Stimulated activated CD4-positive, alpha-beta T cell treated with anti-CD3 and anti-CD28 coated beads, Interleukin-2, amount 100 ng/mL, for 24 hours (primary cell): ENCODE measurements around the gene EMC8.

ENCODE experiments used
- DNase-seq, 2 donors: peaks; one replicate each; pipeline ENCODE4 v3.0.0-alpha.2; 2020

Gene EMC8

DNA sequence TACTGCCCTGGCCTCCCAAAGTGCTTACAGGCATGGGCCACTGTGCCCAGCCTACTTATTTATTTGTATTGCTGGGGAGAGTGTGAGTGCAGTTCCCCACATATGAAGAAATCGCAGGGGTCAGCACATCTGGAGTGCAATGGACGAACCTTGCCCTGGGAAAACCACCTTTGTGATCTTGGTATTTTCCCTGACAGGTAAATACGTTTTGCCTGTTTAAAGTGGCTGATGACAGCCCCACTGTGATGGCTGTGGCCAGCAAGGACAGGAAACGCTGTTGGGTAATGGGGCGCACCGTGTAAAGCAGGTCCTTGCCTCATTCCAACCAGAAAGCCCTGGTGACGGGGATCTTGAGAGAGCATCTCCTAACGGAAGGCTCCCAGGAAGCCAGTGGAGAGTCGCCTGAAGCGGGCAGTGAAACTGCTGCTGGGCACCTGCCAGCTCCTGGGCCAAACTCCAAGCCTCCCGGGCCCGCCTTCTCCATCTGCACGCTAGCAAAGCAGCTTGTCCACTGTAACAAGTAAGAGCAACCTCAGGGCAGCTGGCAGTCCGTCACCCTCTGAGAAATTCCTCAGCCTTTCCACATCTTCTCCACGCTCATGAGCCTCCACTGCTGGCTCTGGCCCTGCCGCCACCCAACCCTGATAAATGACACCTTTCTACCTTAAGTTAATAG is 17.5 kb downstream of the EMC8 start:
- DNase-seq = no peak

DNA sequence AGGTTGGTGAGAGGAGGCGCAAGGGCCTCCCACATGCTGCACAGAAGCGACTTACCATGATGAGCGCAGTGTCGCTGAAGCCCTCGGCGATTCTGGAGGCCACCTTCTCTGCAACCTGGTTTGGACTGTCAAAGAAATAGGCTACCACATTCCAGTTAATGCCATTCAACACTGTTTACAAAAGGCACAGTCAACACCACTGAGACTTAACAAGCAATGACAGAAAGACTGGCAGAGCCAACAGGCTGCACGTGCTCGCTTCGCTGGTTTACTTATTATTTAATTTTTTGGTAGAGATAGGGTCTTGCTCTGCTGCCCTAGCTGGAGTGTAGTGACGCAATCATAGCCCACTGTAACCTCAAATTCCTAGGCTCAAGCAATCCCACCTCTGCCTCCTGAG is 18.2 kb downstream of the EMC8 start:
- DNase-seq = no peak

DNA sequence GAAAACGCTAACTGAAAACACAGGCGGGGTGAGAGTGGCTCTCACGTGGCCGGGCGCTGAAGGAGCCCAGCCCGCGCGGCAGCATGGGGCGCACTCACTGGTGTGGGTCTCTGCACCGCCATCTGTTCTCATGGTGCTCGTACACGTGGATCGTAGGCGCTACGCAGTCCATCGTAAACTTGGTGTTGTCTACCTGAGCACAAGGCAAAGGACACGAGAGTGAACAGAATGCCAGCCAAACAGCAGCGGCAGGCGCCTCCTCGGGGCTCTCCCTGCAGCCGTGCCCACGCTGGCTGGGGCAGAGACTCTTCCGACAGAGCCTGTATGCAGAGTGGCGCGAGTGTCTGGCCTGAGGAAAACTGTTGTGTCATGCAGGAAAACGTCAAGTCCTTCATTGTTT is 19.1 kb downstream of the EMC8 start:
- DNase-seq = no peak

DNA sequence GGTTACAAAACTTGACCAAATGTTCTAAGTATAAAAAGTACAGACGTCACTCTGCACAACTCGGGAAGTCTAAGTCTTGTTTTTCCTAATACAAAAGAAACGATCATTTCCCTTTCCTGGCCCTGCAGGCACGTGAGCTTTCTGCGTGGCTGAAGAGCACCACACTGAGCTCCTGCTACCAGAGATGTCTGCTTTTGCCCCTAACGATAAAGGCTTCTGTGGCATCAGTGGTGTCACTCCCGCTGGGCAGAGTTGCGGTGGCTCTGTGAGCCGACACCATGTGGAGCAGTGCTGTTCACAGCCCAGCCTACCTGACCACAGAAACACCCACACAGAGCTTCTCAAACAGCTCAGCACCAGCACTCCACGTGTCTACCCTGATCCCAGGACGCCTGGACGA is 20.5 kb downstream of the EMC8 start:
- DNase-seq = peak in 1 of 2 donors; percentile 19

DNA sequence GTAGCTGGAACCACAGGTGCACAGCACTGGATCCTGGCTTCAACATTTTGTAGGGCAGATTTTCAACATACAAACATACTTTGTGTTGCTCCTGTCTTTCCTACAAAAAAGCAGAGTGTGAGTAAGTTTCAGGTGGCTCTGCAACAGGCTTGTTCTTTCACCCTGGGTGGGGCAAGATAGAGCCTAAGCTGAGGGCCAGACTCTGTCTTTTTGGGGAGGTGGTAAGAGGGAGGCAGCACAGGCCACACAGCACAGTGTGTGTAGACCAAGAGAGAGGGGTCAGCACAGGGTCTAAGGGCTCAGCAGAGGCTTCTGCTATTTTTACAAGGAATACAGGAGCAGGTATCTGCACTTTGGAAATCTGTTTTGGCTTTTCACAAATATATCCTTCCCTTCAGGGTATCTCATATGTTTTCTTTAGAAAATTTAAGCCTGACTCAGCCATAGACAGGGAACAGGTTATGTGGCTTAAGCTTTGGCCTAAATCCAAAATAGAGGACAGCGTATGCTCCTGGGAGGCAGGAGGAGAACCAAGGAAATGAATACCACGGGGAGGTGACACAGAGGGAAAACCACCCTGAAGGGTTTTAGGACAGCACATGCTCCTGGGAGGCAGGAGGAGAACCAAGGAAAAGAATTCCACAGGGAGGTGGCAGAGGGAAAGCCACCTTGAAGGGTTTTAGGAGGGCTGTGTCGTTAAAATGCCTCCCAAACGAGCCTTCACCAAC is 21.6 kb downstream of the EMC8 start:
- DNase-seq = no peak

DNA sequence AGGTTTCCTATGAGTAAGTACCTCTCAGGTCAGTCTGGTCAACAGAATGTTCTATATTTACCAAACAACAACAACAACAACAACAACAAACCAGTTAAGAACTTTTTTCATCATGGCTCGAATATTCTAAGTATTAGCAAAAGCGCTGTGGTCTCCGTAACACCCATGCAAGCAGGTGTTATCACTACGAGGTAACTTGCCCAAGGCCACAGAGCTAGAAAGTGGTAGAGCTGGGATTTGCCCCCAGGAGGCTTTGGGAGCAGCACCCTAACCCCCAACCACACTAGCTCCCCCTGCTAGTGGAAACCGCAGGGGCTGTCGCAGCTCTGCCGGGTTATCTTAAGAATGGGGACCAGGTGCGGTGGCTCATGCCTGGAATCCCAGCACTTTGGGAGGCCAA is 24.5 kb downstream of the EMC8 start:
- no peak for DNase-seq

DNA sequence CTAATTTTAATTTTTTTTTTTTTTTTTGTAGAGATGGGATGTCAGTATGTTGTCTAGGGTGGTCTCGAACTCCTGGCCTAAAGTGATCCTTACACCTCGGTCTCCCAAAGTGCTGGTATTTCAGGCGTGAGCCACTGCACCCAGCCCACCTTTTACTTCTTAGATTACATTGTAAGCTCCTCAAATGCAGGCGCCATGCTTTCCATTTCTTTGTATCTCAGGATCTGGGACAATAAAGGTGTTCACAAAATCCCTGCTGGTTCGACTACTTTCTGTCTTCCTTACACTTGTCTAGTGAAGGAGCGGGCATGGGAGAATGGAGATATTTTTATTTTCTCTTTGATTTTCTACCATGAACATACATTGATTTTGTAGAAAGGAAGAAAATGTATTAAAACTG is 25.2 kb downstream of the EMC8 start:
- no peak for DNase-seq

DNA sequence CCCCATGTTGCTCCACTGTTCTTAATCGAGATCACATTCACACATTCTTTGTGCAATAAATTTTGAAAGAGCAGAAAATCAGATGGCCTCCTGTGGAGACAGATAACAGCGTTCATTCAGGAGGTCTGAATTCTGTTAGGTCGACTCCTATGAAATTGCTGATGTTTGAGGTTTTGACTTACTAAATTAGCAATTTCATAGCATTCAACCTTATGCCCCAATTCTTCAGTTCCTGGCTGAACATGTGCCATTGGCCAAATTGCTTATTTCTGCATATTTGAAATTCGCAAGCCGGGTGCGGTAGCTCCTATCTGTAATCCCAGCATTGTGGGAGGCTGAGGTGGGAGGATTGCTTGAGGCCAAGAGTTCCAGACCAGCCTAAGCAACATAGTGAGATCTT is 26.3 kb downstream of the EMC8 start:
- no peak for DNase-seq

DNA sequence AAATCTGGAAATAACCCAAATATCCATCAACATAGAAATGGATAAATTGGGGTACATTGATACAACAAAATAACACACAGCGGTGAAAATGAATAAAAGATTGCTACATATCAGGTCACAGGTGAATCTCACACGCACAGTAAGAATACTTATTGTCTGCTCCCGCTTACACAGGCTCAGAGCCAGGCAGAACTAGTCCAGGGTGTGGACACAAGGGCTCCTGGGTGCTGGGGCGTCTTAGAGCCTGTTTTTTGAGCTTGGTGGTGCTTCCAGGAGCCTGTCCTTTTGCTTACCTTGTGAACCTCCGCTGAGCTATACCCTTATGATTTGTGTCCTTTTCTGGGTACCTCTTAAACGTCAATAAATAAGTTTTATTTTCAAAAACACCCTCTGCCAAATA is 28.6 kb downstream of the EMC8 start:
- no peak for DNase-seq

DNA sequence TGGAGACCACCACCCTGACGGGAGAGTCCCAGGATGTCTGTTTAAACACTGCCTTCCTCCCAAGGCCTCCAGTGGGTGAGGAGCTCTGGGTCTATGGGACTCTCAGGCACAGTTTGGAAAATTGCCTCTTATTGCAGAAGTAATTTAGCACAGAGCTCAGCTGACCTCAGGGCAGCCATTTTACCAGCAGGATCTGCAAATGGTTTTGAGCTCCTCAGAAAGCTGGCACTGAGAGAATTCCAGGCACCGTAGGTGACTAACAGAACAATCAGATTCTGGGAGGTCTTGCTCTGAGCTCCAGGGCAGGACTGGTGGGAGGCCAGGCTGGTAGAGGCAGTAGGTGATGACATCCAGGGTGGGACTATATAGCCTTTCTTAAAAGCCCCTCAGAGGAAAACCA is 31.1 kb downstream of the EMC8 start:
- no peak for DNase-seq

DNA sequence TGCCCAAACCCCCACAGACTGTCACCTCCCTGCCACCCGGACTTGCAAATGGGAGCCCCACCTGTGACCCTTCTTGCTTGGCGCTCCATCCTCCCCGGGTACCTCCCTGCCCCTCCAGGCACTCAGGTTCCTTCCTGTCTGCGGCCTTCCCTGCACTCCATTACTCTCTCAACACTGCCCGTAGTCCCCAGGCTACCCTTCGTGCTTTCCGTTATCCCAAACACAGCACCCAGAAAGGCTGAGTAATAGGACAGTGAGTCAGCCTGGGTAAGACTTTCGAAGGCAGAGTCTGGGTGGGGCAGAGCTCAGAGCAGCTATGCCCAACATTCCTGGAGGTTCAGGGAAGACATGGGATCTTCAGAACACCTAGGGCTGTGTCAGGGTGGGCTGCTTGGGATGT is 31.8 kb downstream of the EMC8 start:
- no peak for DNase-seq

DNA sequence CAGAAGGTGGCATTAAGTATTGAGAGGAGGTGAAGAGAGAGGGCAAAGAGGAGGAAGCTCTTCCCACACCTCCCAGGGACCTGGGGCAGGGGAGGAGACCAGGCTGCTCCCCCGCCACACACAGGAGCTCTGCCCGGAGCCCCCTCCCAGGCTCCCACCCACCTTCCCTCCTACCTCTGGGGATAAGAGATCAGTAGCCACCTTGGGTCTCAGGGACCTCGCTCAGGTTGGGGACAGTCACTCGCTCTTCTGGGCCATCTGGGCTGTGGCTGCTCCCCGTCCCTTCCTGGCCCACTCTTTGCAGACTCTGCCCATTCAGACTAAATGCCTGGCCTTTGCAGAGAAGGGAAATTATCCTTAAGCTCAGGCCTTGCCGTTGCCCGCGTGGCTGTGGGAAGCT is 33.6 kb downstream of the EMC8 start:
- DNase-seq = no peak

DNA sequence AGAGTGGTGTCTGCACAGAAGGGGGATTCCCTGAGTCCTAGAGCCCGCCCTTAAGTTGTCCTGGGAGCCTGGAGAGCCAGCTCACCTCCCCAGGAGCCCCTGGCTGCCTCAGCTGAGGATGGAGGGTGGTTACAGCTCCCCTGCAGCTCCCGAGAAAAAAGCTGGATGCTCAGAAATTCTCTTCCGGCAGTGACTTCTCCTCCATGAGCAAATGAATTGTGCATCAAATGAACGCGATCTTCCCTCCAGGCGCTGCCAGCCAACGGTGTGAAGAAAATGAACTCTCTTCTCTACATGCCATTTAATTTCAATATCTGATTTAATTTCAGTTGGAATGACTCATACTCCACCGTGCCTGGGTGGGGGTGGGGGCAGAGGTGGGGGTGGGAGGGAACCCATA is 34.1 kb downstream of the EMC8 start:
- no peak for DNase-seq

DNA sequence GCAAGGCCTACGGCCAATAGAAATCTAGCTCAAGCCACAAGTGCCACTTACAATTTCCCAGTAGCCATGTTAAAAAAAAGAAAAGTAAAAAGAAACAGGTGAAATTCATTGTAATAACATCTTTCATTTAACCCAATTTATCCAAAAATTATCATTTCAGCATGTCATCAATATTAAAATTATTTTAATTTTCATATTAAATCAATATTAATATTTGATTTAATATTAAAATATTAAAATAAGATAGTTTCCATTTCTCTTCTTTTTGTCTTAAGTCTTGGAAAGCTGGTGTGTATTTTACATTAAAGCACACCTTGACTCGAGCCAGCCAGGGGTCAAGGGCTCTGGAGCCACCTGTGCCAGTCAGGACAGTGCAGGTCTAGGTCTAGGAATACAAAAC is 35.7 kb downstream of the EMC8 start:
- DNase-seq = no peak

DNA sequence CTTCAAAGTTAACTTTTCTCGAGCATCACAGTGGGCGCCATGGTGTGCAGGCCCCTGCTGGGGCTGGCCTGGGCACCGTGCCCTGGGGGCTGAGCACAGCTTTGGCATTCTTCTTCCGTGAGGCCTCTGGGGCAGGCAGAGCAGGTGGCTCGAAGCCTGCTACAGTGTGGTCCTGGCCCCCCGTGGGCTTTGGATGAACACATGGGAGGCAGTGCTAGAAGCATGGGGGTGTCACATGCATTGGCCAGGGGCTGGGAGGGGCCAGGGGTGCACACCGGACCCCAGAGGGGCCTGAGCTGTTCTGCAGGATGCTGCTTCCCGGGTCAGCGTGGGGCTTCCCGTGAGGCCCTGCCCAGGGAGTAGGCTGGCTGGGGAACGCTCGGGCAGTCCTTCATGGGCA is 36.4 kb downstream of the EMC8 start:
- no peak for DNase-seq

DNA sequence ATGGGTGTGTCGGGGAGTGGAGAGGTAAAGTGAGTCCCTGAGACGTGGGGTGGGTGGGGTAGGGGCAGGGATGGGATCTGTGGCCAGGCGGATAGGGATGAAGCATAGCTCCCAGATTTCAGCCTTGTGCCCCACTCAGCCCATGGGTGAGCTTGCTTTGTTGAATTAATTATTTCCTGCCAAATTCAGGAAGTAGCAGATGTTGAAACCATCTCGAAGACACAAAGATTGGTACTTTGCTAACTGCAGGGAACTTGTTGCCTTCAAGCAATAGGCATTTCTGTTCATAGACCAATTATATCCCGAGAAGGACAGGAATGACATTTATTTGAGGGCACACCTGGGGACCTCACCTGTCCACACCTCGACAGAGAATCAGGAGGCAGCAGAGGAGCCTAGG is 37.5 kb downstream of the EMC8 start:
- no peak for DNase-seq

DNA sequence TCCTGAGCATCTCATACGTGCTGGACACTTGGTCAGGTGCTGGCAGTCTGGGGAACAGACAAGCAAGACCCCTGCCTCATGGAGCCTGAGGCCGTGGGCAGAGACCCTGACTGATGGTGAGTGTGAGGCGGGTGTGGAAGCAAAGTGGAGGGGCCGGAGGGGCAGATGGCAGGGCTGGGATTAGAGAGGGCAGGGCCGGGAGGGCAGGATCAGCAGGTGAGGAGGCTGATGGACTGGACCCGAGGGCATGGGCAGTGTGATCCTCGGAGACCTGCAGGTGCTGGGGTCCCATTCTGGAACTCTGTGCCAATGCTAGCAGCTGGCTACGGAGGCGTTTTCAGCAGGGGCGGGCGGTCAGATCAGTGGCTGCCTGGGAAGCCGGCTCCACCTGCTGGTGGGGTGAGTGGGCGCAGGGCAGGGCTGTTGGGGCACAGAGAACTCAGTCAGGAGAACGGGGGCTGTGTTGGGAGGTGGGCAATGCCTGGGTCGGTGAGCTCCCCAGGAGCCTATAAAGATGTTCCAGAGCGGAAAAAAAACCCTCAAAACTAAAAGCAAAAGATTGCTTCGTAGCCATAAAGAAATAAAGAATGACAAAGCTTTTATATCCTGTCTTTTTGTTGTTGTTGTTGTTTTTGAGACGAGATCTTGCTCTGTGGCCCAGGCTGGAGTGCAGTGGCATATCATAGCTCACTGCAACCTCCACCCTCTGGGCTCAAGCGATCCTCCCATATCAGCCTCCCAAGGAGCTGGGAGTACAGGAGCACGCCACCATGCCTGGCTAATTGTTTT is 39.5 kb downstream of the EMC8 start:
- DNase-seq = peak in 1 of 2 donors; percentile 40

DNA sequence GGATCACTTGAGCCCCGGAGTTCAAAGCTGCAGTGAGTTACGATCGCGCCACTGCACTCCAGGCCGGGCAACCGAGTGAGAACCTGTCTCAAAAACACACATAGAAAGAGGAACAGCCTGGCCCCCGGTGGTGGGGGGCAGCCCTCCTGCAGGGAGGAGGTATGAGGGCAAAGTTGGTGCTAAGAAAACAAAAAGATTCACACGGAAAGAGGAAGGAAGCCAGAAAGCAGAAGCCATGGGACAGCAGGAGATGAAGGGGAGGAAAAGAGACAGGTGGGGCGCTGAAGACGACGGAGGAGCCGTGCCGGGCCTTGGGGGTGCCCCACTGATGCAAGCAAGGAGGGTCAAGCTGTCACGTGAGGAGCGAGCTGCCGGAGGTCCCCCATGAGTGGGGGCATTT is 40.2 kb downstream of the EMC8 start:
- no peak for DNase-seq

DNA sequence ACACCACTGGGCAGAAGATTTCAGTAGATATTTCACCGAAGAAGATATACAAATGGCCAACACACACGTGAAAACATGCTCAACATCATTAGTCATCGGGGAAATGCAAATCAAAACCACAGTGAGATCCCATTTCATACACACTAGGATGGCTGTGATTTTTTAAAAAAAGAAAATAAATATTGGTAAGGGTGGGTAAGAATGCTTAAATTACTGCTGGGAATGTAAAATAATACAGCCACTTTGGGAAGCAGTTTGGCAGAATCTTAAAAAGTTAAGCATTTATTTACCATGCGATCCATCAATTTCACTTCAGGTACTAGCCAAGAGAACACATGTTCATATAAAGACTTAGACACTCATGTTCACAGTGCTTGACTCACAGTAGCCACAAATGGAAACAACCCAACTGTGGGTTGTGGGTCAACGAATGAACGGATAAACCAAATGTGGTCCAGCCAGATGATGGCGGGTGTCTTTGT is 42.0 kb downstream of the EMC8 start:
- DNase-seq = no peak

DNA sequence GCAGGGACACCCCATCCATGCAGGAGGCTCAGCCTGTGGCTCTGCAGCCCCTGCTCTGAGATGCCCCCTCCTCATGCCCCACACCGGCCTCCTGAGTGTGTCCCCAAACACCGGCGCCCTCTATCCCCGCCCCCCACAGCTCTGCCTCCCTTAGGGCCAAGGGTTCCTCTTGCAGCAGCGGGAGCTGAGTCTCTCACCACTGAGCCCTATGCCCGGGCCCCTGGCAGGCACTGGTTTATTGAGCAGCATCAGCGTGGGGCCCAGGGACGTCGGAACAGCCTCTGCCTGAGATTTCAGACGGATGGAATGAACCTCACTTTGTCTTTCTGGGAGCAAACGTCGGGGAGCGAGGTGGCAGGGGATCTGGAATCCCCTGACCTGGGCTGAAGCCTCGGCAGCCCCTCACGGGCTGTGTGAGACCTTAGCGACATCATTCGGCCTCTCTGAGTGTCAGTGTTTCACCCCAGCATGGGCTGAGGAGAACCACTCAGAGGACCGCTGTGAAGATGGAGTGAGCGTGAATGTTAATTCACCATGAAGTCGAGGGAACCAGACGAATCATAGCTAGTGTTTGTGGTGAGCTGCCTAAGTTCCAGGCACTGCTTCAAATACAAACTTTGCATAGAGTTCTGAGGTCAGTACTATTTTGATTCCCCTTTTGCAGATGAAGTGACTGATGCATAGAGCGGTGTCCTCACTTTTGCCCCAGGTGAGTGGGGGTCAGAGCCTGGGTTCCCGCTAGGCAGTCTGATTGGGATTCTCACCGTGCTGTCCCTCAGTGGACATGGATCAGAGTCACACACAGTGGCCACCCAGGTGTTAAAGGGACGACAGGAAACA is 43.2 kb downstream of the EMC8 start:
- no peak for DNase-seq

DNA sequence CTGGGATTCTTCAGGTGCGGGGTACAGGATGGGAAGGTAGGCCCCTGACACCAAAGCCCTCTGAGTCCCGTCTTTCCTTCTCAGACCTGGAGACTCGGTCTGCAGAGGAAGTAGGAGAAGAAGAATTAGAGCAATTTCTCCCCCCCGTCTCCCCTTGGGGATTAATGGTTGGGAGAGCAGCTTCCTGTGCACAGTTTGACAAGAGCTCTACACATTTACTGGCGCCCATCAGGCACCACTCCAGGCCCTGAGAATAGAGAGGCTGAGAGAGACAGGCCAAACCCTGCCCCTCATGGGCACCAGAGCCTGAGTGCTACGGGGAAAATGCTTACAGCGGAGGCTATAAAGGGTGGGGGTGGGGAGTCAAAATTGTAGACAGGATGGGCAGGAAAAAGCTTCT is 44.9 kb downstream of the EMC8 start:
- DNase-seq = no peak

DNA sequence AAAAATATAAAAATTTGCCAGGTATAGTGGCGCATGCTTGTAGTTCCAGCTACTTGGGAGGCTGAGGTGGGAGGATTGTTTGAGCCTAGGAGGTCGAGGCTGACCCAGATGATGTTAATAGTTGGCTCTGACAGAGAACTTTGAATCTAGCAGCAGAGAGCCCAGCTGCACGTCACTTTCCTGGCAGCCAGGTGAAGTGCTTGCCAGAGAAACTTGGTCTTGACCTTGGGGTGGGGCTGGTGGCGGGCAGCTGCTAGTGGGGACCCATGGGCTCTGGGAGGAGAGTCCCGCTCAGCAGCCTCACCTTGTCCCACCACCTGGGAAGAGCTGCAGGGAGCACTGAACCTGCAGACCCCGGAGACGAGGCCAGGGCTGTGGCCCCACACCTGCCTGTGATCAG is 45.4 kb downstream of the EMC8 start:
- no peak for DNase-seq

DNA sequence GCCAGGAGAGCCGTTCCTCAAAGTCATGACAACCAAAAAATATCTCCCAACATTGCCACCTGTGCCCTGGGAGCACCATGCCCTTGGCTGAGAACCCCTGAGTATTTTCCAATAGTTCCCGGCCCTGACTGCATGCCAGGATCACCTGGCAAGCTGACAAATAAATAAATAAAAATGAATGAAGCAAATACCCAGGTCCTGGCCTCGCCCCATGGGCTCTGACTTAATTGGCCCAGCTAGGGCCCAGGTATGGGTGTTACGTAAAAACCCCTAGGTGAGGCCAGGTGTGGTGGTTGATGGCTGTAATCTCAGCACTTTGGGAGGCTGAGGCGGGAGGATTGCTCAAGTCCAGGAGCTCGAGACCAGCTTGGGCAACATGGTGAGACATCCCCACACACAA is 45.8 kb downstream of the EMC8 start:
- DNase-seq = no peak
